ENCODE results near the gene SIGMAR1. TPM values are rescaled to one million over a fixed set of nuclear protein-coding genes. Genes with fewer than 3 reads are reported as not detected.
"Not testable (repeated sequence)": the region's sequence is repeated elsewhere in the genome, so short reads cannot be mapped to it uniquely, and the experiment has no call there.

The SIGMAR1 gene
- total RNA-seq, 1 experiment from 2014 or later, result 99.8 TPM

DNA sequence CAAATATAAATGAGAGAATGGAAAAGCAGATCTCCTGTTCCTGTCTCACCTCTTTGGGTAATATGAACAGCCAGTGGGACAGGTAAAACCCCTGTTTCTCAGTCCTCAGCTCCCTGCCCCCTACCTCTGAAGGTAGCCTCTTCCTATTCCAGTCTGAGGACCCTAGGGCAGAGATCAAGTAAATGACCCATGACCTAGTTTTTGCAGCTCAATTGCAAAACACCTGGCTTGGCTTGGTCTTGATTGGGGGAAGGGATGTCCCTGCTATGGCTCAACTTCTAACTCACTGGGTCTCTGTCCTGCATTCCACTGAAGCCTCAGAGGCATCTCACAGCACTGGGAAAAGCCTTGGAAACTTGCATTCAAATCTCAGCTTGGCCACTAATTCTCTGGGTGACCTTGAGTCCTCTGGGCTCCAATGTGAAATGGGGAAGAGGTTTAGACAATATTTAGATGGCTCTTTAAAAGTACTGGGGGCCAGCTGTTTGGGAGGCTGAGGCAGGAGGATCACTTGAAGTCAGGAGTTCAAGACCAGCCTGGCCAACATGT lies 7.3 kb upstream of the SIGMAR1 start:
- Mint-ChIP-seq H3K27me3 (ENCODE audit: insufficient read depth, unreplicated experiment) (no peaks in the 10 kb centered on the region), H3K4me3 (ENCODE audit: unreplicated experiment) (no peak overlapping the region), H3K9me3 (ENCODE audit: unreplicated experiment) (no peaks in the 10 kb centered on the region), H3K4me1 (ENCODE audit: insufficient read depth, unreplicated experiment) (peaks cover 18% of the 10 kb centered on the region), H3K27ac (ENCODE audit: low read depth, unreplicated experiment) (no peak overlapping the region), H3K36me3 (ENCODE audit: insufficient read depth, unreplicated experiment) (peaks cover 13% of the 10 kb centered on the region)
- BruUV-seq (replicated peaks), result no TSS peak
- TF ChIP-seq CTCF (IDR thresholded peaks at IDR 0.05; ENCODE audit: unreplicated experiment), result no peak
- intact Hi-C loops (cut with micrococcal nuclease), result loop anchor here (5.0 kb wide), 1 partner anchor 57 kb away; no protein-coding TSS in a partner anchor
- CTCF ChIA-PET, result interaction anchor here (0.5 to 7.9 kb wide), 7 partner anchors 9 to 476 kb away, joined by 3 to 83 read pairs (median 3); partner anchors contain the start of gene SIGMAR1
- DNase-seq (ENCODE audit: unreplicated experiment), result no peak
- POLR2A ChIA-PET, result interaction anchor here (1.0 to 3.5 kb wide), 6 partner anchors 8 to 426 kb away, joined by 3 to 48 read pairs (median 4); partner anchors contain the start of genes DCTN3 and SIGMAR1

DNA sequence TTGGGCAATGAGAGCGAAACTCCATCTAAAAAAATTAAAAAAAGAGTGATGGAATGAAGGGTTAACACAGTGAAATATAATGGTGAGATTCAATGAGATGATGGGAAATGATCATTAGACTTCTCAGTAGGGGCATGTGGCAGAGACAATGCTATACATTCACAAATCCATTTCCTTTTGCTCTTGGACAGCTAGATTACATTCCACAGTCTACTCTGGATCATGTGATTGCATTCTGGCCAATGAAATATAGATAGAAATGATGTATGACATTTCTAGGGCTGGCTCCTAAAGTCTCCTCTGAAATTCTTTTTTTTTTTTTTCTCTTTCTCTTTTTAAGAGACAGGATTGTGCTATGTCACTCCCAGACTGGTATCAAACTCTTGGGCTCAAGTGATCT lies 5.1 kb upstream of the SIGMAR1 start:
- H3K27me3 Mint-ChIP-seq (ENCODE audit: insufficient read depth, unreplicated experiment), result no peaks in the 10 kb centered on the region
- peaks cover 7% of the 10 kb centered on the region for H3K36me3 Mint-ChIP-seq (ENCODE audit: insufficient read depth, unreplicated experiment)
- H3K4me1 Mint-ChIP-seq (ENCODE audit: insufficient read depth, unreplicated experiment), result peaks cover 20% of the 10 kb centered on the region
- POLR2A ChIA-PET, result interaction anchor here (1.1 kb wide), 1 partner anchor 22 kb away, joined by 3 read pairs; no protein-coding TSS in a partner anchor
- no peak overlapping the region for H3K4me3 Mint-ChIP-seq (ENCODE audit: unreplicated experiment)
- CTCF ChIA-PET, result interaction anchor here (0.6 to 7.9 kb wide), 5 partner anchors 7 to 435 kb away, joined by 3 to 83 read pairs (median 3); partner anchors contain the start of gene SIGMAR1
- no TSS peak for BruUV-seq (replicated peaks)
- no peak for TF ChIP-seq CTCF (IDR thresholded peaks at IDR 0.05; ENCODE audit: unreplicated experiment)
- intact Hi-C loops (cut with micrococcal nuclease), result no loop called here
- H3K27ac Mint-ChIP-seq (ENCODE audit: low read depth, unreplicated experiment), result no peak overlapping the region
- no peaks in the 10 kb centered on the region for H3K9me3 Mint-ChIP-seq (ENCODE audit: unreplicated experiment)
- DNase-seq (ENCODE audit: unreplicated experiment), result no peak

DNA sequence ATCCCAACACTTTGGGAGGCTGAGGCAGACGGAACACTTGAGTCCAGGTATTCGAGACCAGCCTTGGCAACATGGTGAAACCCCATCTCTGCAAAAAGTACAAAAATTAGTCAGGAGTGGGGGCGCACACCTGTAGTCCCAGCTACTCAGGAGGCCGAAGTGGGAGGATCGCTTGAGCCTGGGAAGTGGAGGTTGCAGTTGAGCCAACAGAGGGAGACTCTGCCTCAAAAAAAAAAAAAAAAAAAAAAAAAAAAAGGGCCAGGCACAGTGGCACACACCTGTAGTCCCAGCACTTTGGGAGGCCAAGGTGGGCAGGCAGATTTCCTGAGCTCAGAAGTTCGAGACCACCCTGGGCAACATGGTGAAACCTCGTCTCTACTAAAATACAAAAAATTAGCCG lies 1.7 kb upstream of the SIGMAR1 start:
- H3K27ac Mint-ChIP-seq (ENCODE audit: low read depth, unreplicated experiment); BruUV-seq (replicated peaks); H3K9me3 Mint-ChIP-seq (ENCODE audit: unreplicated experiment); H3K27me3 Mint-ChIP-seq (ENCODE audit: insufficient read depth, unreplicated experiment); H3K4me3 Mint-ChIP-seq (ENCODE audit: unreplicated experiment); intact Hi-C loops (cut with micrococcal nuclease); DNase-seq (ENCODE audit: unreplicated experiment): not testable (repeated sequence)
- Mint-ChIP-seq H3K36me3 (ENCODE audit: insufficient read depth, unreplicated experiment) (peaks cover 18% of the 10 kb centered on the region), H3K4me1 (ENCODE audit: insufficient read depth, unreplicated experiment) (peaks cover 25% of the 10 kb centered on the region)
- POLR2A ChIA-PET, result interaction anchor here (3.2 kb wide), 1 partner anchor 19 kb away, joined by 32 read pairs; the partner anchor contains the start of gene DCTN3
- CTCF ChIA-PET, result interaction anchor here (0.6 to 2.3 kb wide), 3 partner anchors 24 to 389 kb away, joined by 3 to 13 read pairs (median 3); no protein-coding TSS in a partner anchor

DNA sequence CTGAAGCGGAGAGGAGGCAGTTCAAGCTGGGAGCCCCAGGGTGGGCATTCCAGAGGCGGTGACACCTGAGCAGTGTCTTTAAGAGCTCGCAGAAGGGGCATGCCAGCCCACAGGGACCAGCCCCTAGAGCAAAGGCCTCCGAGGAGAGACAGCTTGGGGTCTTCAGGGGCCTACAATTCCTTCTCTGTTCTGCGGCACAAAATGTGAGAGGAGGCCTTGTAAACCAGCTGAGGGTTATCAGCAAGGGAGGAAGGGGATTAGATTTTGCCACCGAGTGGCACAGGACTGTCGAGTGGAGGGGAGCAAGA lies 505 bp upstream of the SIGMAR1 start:
- peak overlapping the region; percentile 92 for H3K4me3 Mint-ChIP-seq (ENCODE audit: unreplicated experiment)
- intact Hi-C loops (cut with micrococcal nuclease), result no loop called here
- CTCF ChIA-PET, result interaction anchor here (0.6 to 6.5 kb wide), 10 partner anchors 8 to 1384 kb away, joined by 3 to 113 read pairs (median 4); partner anchors contain the start of genes DCTN3, GALT and RPP25L
- no TSS peak for BruUV-seq (replicated peaks)
- peaks cover 31% of the 10 kb centered on the region for H3K4me1 Mint-ChIP-seq (ENCODE audit: insufficient read depth, unreplicated experiment)
- no peak for TF ChIP-seq CTCF (IDR thresholded peaks at IDR 0.05; ENCODE audit: unreplicated experiment)
- no peaks in the 10 kb centered on the region for H3K27me3 Mint-ChIP-seq (ENCODE audit: insufficient read depth, unreplicated experiment)
- H3K36me3 Mint-ChIP-seq (ENCODE audit: insufficient read depth, unreplicated experiment), result peaks cover 22% of the 10 kb centered on the region
- POLR2A ChIA-PET, result interaction anchor here (0.7 to 3.8 kb wide), 10 partner anchors 8 to 261 kb away, joined by 3 to 48 read pairs (median 8); partner anchors contain the start of genes CCL27, DCTN3, GALT and MYORG
- H3K27ac Mint-ChIP-seq (ENCODE audit: low read depth, unreplicated experiment), result peak overlapping the region; percentile 97
- no peaks in the 10 kb centered on the region for H3K9me3 Mint-ChIP-seq (ENCODE audit: unreplicated experiment)
- no peak for DNase-seq (ENCODE audit: unreplicated experiment)
